Neural crest cell (in vitro differentiated cells): ENCODE data around the gene SUPT6H. TPM values are rescaled to one million over a fixed set of nuclear protein-coding genes. Genes with fewer than 3 reads are reported as not detected.

Experiments used
- DNase-seq: peaks from one replicate; pipeline ENCODE4 v3.0.0; 2021; ENCODE audit warnings: low read depth, mixed read lengths, low spot score
- H3K27ac Mint-ChIP-seq: one replicate; pipeline ENCODE4 v1.8.0; 2021; ENCODE audit warnings: mild to moderate bottlenecking, mixed read lengths; ENCODE audit not compliant: unreplicated experiment
- H3K27me3 Mint-ChIP-seq: 2 replicates; pipeline ENCODE4 v1.8.0; 2021; ENCODE audit warnings: low read depth, mild to moderate bottlenecking, mixed read lengths
- H3K36me3 Mint-ChIP-seq: 2 replicates; pipeline ENCODE4 v1.8.0; 2021; ENCODE audit warnings: low read depth, mild to moderate bottlenecking, mixed read lengths
- H3K4me1 Mint-ChIP-seq: 2 replicates; pipeline ENCODE4 v1.8.0; 2021; ENCODE audit warnings: mixed read lengths
- H3K4me3 Mint-ChIP-seq: one replicate; pipeline ENCODE4 v1.8.0; 2021; ENCODE audit warnings: mild to moderate bottlenecking, mixed read lengths
- H3K9me3 Mint-ChIP-seq: 2 replicates; pipeline ENCODE4 v1.8.0; 2021; ENCODE audit warnings: mixed read lengths
- CTCF ChIP-seq: fragments of 200-600 bp; sonication (generic); conservative IDR thresholded peaks from 2 replicates; pipeline ENCODE4 v1.5.0; 2021; ENCODE audit warnings: antibody characterized with exemption, mild to moderate bottlenecking
- total RNA-seq: library from RNA; stranded (reverse); gene quantifications from 2 replicates; pipeline ENCODE4 v1.2.1, GENCODE V29; 2021

SUPT6H gene
- total RNA-seq, 1 donor from 2014 or later = 70.0 TPM

- Mint-ChIP-seq H3K27ac (peak overlapping the region; percentile 85), H3K4me1 (peaks cover 55% of the 10 kb centered on the region), H3K4me3 (peak overlapping the region; percentile 99), H3K36me3 (peaks cover 22% of the 10 kb centered on the region), H3K9me3 (no peaks in the 10 kb centered on the region), H3K27me3 (no peaks in the 10 kb centered on the region)
- TF ChIP-seq CTCF = no peak
- DNase-seq = no peak
These were observed 1.7 kb downstream of the SUPT6H start for GRCh38 chr17:28663723-28664122.

GRCh38 chr17:28665994-28666393, 4.0 kb downstream of the SUPT6H start:
- Mint-ChIP-seq H3K9me3 (no peaks in the 10 kb centered on the region), H3K27me3 (no peaks in the 10 kb centered on the region), H3K36me3 (peaks cover 11% of the 10 kb centered on the region), H3K4me1 (peaks cover 47% of the 10 kb centered on the region), H3K4me3 (peak overlapping the region; percentile 42), H3K27ac (peak overlapping the region; percentile 90)
- TF ChIP-seq CTCF = no peak
- DNase-seq = no peak

GRCh38 chr17:28667870-28668269, 5.9 kb downstream of the SUPT6H start:
- no peak for DNase-seq
- H3K36me3 Mint-ChIP-seq = peaks cover 12% of the 10 kb centered on the region

GRCh38 chr17:28669918-28670317, 7.9 kb downstream of the SUPT6H start:
- peaks cover 17% of the 10 kb centered on the region for H3K4me1 Mint-ChIP-seq
- no peak overlapping the region for H3K4me3 Mint-ChIP-seq
- no peaks in the 10 kb centered on the region for H3K27me3 Mint-ChIP-seq
- H3K9me3 Mint-ChIP-seq = no peaks in the 10 kb centered on the region
- TF ChIP-seq CTCF = no peak
- no peak overlapping the region for H3K27ac Mint-ChIP-seq
- DNase-seq = no peak
- peaks cover 15% of the 10 kb centered on the region for H3K36me3 Mint-ChIP-seq

More at GRCh38 chr17:28667870-28668269, 5.9 kb downstream of the SUPT6H start:
- Mint-ChIP-seq H3K4me3 (peak overlapping the region; percentile 44), H3K27me3 (no peaks in the 10 kb centered on the region), H3K4me1 (peaks cover 35% of the 10 kb centered on the region), H3K9me3 (no peaks in the 10 kb centered on the region), H3K27ac (no peak overlapping the region)
- no peak for TF ChIP-seq CTCF

GRCh38 chr17:28675490-28675889, 13.5 kb downstream of the SUPT6H start:
- TF ChIP-seq CTCF = no peak
- no peak for DNase-seq
- no peaks in the 10 kb centered on the region for H3K9me3 Mint-ChIP-seq
- H3K4me3 Mint-ChIP-seq = no peak overlapping the region
- peaks cover 13% of the 10 kb centered on the region for H3K36me3 Mint-ChIP-seq
- H3K27ac Mint-ChIP-seq = no peak overlapping the region
- H3K27me3 Mint-ChIP-seq = no peaks in the 10 kb centered on the region
- H3K4me1 Mint-ChIP-seq = no peaks in the 10 kb centered on the region

GRCh38 chr17:28675980-28676379, 14.0 kb downstream of the SUPT6H start:
- no peaks in the 10 kb centered on the region for H3K27me3 Mint-ChIP-seq
- H3K36me3 Mint-ChIP-seq = peaks cover 13% of the 10 kb centered on the region
- DNase-seq = no peak
- no peak overlapping the region for H3K27ac Mint-ChIP-seq
- no peaks in the 10 kb centered on the region for H3K4me1 Mint-ChIP-seq
- H3K4me3 Mint-ChIP-seq = no peak overlapping the region
- no peaks in the 10 kb centered on the region for H3K9me3 Mint-ChIP-seq
- no peak for TF ChIP-seq CTCF
